T follicular helper cell (primary cell): Measurements from ENCODE around the gene CCSER1.
"Not testable (repeated sequence)": the region's sequence is repeated elsewhere in the genome, so short reads cannot be mapped to it uniquely, and the experiment has no call there.

Experiments
- DNase-seq: peaks from one replicate; pipeline ENCODE4 v3.0.0-alpha.2; 2020; ENCODE audit warnings: low read depth

The CCSER1 gene

GRCh38 chr4:91064157-91064853, 937.1 kb downstream of the CCSER1 start:
- no peak for DNase-seq

GRCh38 chr4:91065117-91065516, 937.9 kb downstream of the CCSER1 start:
- no peak for DNase-seq

- DNase-seq: no peak
These were observed 943.5 kb downstream of the CCSER1 start for GRCh38 chr4:91070736-91071135.

GRCh38 chr4:91076147-91076546, 949.0 kb downstream of the CCSER1 start:
- no peak for DNase-seq

- no peak for DNase-seq
These were observed 958.8 kb downstream of the CCSER1 start for GRCh38 chr4:91085961-91086360.

GRCh38 chr4:91087743-91088142, 960.5 kb downstream of the CCSER1 start:
- no peak for DNase-seq

GRCh38 chr4:91089178-91089577, 962.0 kb downstream of the CCSER1 start:
- no peak for DNase-seq

- DNase-seq: no peak
These were observed 965.3 kb downstream of the CCSER1 start for GRCh38 chr4:91092398-91092980.

- not testable (repeated sequence) for DNase-seq
These were observed 967.0 kb downstream of the CCSER1 start for GRCh38 chr4:91094220-91094619.

GRCh38 chr4:91099666-91100065, 972.5 kb downstream of the CCSER1 start:
- no peak for DNase-seq

- no peak for DNase-seq
These were observed 981.6 kb downstream of the CCSER1 start for GRCh38 chr4:91108751-91109150.

GRCh38 chr4:91111556-91111955, 984.4 kb downstream of the CCSER1 start:
- no peak for DNase-seq

GRCh38 chr4:91113130-91113706, 986.0 kb downstream of the CCSER1 start:
- DNase-seq: no peak

- DNase-seq: no peak
These were observed 987.2 kb downstream of the CCSER1 start for GRCh38 chr4:91114386-91114785.

GRCh38 chr4:91116861-91117260, 989.7 kb downstream of the CCSER1 start:
- no peak for DNase-seq

GRCh38 chr4:91118597-91118996, 991.4 kb downstream of the CCSER1 start:
- no peak for DNase-seq

GRCh38 chr4:91123742-91124141, 996.5 kb downstream of the CCSER1 start:
- no peak for DNase-seq

GRCh38 chr4:91127192-91127591, 1000.0 kb downstream of the CCSER1 start:
- DNase-seq: no peak

- no peak for DNase-seq
These were observed 1000.6 kb downstream of the CCSER1 start for GRCh38 chr4:91127831-91128230.

- no peak for DNase-seq
These were observed 1001.3 kb downstream of the CCSER1 start for GRCh38 chr4:91128519-91128918.

- no peak for DNase-seq
These were observed 1019.9 kb downstream of the CCSER1 start for GRCh38 chr4:91147067-91147466.

GRCh38 chr4:91154041-91154440, 1026.8 kb downstream of the CCSER1 start:
- not testable (repeated sequence) for DNase-seq

GRCh38 chr4:91167864-91168653, 1040.9 kb downstream of the CCSER1 start:
- not testable (repeated sequence) for DNase-seq
